Ectodermal cell (in vitro differentiated cells): ENCODE data around the gene MTCL1.
A peak's percentile ranks its signal among the peaks of the same experiment; 100 is the strongest.

Experiments used
- H3K27ac ChIP-seq: 2 replicates; pipeline ENCODE4 v1.7.0; 2013; ENCODE audit warnings: mild to moderate bottlenecking, low read depth, low read length; ENCODE audit not compliant: insufficient read depth, poor library complexity, severe bottlenecking
- H3K27me3 ChIP-seq: 2 replicates; pipeline ENCODE4 v1.7.0; 2013; ENCODE audit warnings: mild to moderate bottlenecking, low read length; ENCODE audit not compliant: insufficient read depth, control insufficient read depth, poor library complexity, severe bottlenecking
- H3K36me3 ChIP-seq: one replicate; pipeline ENCODE4 v1.7.0; 2013; ENCODE audit warnings: low read length; ENCODE audit not compliant: control insufficient read depth, insufficient read depth
- H3K4me1 ChIP-seq: one replicate; pipeline ENCODE4 v1.7.0; 2013; ENCODE audit warnings: low read length; ENCODE audit not compliant: control insufficient read depth, insufficient read depth
- H3K4me3 ChIP-seq: 2 replicates; pipeline ENCODE4 v1.7.0; 2013; ENCODE audit warnings: low read depth, low read length, control low read depth; ENCODE audit not compliant: insufficient read depth
- H3K9me3 ChIP-seq: 2 replicates; pipeline ENCODE4 v1.7.0; 2013; ENCODE audit warnings: mild to moderate bottlenecking, low read length, moderate library complexity; ENCODE audit not compliant: control insufficient read depth
- WGBS, 2 experiments: methylation state at CpG; one replicate each; pipeline ENCODE4 v1.1.7; 2013; ENCODE audit warnings: missing lambda C conversion rate in 2 of 2; 5-methylcytosine and 5-hydroxymethylcytosine counted together

Gene MTCL1

GRCh38 chr18:8799596-8800441, 94.5 kb downstream of the MTCL1 start:
- no peaks in the 10 kb centered on the region for H3K9me3 ChIP-seq
- H3K4me1 ChIP-seq, result peaks cover 19% of the 10 kb centered on the region
- no peak overlapping the region for H3K4me3 ChIP-seq
- peaks cover 3% of the 10 kb centered on the region for H3K36me3 ChIP-seq
- WGBS, 2 experiments, result 92 to 94% methylated on average over 29 of the region's 29 CpGs
- H3K27me3 ChIP-seq, result no peaks in the 10 kb centered on the region
- peak overlapping the region; percentile 1 for H3K27ac ChIP-seq

DNA sequence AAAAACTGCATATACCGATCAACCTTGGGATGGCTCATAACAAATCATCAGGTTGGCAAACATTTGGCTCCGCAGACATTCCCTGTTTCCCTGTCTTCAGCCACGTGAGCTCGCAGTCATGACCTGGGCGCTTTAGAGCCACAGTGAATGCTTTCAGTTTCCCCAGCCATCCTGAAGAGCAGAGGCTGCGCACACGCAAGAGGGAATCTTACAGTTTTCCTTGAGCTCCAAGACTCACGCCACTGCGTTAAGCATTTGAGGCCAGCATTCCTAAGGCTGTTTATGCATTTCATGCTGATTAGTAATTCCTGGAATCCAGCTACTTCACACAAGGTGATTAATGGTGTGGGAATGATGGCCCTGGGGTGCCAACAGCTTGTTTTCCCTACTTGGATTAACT, 95.1 kb downstream of the MTCL1 start:
- WGBS, 2 experiments, result 74 to 77% methylated on average over 9 of the region's 9 CpGs
- Histone ChIP-seq H3K36me3 (peaks cover 3% of the 10 kb centered on the region), H3K27me3 (no peaks in the 10 kb centered on the region), H3K9me3 (no peaks in the 10 kb centered on the region), H3K4me3 (no peak overlapping the region), H3K4me1 (peaks cover 19% of the 10 kb centered on the region), H3K27ac (peak overlapping the region; percentile 1)

DNA sequence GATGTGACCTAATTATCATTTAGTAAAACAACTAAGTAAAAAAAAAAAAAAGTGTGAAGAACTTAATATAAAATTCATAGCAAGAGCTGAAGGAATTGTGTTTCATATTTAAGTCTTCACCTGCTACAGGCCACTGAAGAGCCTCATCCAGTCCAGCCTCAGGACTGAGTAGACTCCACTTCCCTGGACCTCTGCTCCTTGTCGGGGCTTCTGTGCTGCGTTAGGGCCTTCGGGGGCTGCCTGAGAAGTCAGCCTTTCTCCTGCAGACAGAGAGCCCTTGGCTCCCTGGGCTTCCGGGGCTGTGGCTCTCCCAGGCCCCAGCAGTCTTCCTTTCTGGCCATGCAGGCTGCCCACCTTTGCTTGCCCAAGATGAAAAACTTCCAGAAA, 95.5 kb downstream of the MTCL1 start:
- Histone ChIP-seq H3K4me3 (no peak overlapping the region), H3K27ac (no peak overlapping the region), H3K27me3 (no peaks in the 10 kb centered on the region), H3K36me3 (peaks cover 3% of the 10 kb centered on the region), H3K9me3 (no peaks in the 10 kb centered on the region), H3K4me1 (peaks cover 19% of the 10 kb centered on the region)
- 74 to 77% methylated on average over 4 of the region's 4 CpGs for WGBS, 2 experiments

DNA sequence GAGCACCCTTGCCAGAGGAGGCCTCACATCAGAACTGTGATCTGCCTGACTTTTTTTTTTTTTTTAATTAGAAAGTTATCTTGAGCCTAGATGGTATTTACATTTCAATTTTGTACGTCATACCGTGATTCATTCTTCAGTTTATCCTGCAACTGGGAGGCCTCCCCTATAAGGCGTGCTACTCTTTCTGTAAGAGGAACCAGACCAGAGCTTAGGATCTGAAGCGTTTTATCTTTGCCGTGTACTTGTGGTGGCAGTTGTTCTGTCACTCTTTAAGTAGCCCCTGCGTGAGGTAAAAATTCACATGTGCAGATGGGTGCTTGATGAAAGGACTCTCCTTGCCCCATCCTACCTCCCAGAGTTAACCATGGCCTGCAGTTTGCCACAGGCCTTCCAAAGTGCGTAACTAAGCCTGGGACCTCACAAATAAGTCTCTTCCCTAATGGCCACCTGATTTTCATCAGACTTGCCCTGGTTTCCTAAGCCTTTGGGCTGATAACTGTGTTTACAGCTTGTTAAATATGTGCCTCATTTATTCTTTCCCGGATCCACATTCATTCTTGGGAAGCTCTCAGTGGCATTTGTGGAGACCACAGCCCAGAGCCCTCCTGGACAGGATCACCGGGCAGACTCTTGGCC, 96.0 kb downstream of the MTCL1 start:
- no peaks in the 10 kb centered on the region for H3K9me3 ChIP-seq
- no peak overlapping the region for H3K4me3 ChIP-seq
- WGBS, 2 experiments, result 88 to 89% methylated on average over 9 of the region's 9 CpGs
- no peak overlapping the region for H3K27ac ChIP-seq
- H3K4me1 ChIP-seq, result peaks cover 19% of the 10 kb centered on the region
- peaks cover 2% of the 10 kb centered on the region for H3K36me3 ChIP-seq
- H3K27me3 ChIP-seq, result no peaks in the 10 kb centered on the region

DNA sequence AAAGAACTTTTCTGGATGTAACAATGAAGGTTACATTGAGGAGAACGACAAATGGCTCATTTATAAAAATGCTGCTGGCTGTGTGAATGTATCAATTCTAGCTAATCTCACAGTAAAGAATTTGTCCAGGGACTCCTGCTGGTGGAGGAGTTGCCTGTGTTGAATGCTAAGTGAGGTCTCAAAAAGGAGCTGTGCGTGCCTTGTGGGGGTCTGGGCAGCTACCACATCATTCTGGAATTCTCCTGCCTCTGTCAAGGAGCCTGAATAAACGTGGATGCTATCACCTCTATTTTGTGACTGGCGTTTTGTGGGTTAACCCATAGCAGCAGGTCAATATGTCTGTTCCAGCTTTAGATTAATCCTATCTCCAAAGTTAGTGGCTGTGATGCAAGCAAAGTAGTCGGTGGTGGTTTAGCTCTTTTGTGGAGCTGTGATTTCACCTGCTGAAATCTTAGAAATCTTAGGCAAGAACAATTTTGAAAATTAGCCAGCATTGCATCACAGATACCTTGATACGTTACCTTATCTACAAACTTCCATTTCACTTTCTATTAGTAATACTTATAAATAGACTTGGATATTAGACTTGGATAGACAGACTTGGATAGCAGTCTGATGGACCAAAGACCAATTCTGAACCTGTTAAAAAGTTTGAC, 96.8 kb downstream of the MTCL1 start:
- H3K9me3 ChIP-seq, result no peaks in the 10 kb centered on the region
- peaks cover 19% of the 10 kb centered on the region for H3K4me1 ChIP-seq
- 90% methylated on average over 6 of the region's 6 CpGs for WGBS, 2 experiments
- H3K27ac ChIP-seq, result no peak overlapping the region
- no peaks in the 10 kb centered on the region for H3K27me3 ChIP-seq
- H3K36me3 ChIP-seq, result no peaks in the 10 kb centered on the region
- no peak overlapping the region for H3K4me3 ChIP-seq

GRCh38 chr18:8803063-8803795, 97.9 kb downstream of the MTCL1 start:
- Histone ChIP-seq H3K36me3 (no peaks in the 10 kb centered on the region), H3K27ac (no peak overlapping the region), H3K4me3 (no peak overlapping the region), H3K4me1 (peaks cover 19% of the 10 kb centered on the region), H3K27me3 (no peaks in the 10 kb centered on the region), H3K9me3 (no peaks in the 10 kb centered on the region)
- 89 to 94% methylated on average over 7 to 8 of the region's 8 CpGs for WGBS, 2 experiments

- H3K4me3 ChIP-seq, result no peak overlapping the region
- H3K27me3 ChIP-seq, result no peaks in the 10 kb centered on the region
- H3K27ac ChIP-seq, result no peak overlapping the region
- no peaks in the 10 kb centered on the region for H3K9me3 ChIP-seq
- H3K4me1 ChIP-seq, result peaks cover 19% of the 10 kb centered on the region
- no CpG with 5 or more reads among the region's 1 CpG for WGBS, 2 experiments
- H3K36me3 ChIP-seq, result no peaks in the 10 kb centered on the region
These were observed 98.6 kb downstream of the MTCL1 start for GRCh38 chr18:8803957-8804356.

DNA sequence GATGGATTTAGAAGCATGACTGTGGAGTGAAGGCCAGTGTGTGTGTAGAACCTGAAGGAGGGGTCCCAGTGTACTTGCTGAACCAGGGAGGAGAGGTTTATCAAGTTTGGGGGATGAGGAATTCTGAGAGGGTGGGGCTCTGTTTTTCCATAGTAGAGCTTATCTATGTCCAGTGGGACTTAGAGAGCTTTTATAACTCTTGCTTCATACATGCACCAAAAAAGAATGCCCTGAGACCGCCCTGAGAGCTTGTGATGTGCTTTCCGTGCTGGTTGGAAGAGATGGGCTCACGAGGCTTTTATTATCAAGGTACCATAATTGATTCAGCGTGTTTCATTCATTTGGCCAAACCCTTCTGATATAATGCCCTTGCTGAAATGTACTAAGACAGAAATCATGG, 100.2 kb downstream of the MTCL1 start:
- Histone ChIP-seq H3K9me3 (no peaks in the 10 kb centered on the region), H3K4me3 (no peak overlapping the region), H3K27ac (no peak overlapping the region), H3K4me1 (peaks cover 15% of the 10 kb centered on the region), H3K36me3 (no peaks in the 10 kb centered on the region), H3K27me3 (no peaks in the 10 kb centered on the region)
- WGBS, 2 experiments, result 97% methylated on average over 4 of the region's 4 CpGs

GRCh38 chr18:8806100-8806797, 100.9 kb downstream of the MTCL1 start:
- H3K27me3 ChIP-seq, result no peaks in the 10 kb centered on the region
- no peak overlapping the region for H3K27ac ChIP-seq
- H3K9me3 ChIP-seq, result no peaks in the 10 kb centered on the region
- 97% methylated on average over 6 of the region's 6 CpGs for WGBS, 2 experiments
- no peaks in the 10 kb centered on the region for H3K36me3 ChIP-seq
- peaks cover 9% of the 10 kb centered on the region for H3K4me1 ChIP-seq
- H3K4me3 ChIP-seq, result no peak overlapping the region
